T-helper 2 cell (primary cell): Measurements from ENCODE around the gene BAAT.

ENCODE experiments used
- DNase-seq, 5 experiments: peaks; one replicate each; pipeline versions ENCODE4 v3.0.0 to v3.0.0-alpha.2; 2012 to 2022

The BAAT gene

GRCh38 chr9:101311758-101312420, 72.9 kb downstream of the BAAT start:
- peak in 1 of 5 experiments; percentile 69 for DNase-seq

GRCh38 chr9:101311191-101311590, 73.6 kb downstream of the BAAT start:
- no peak for DNase-seq
